Sigmoid colon (tissue), 7 donors: ENCODE measurements around the gene CERS6. TPM values are rescaled to one million over a fixed set of nuclear protein-coding genes. Genes with fewer than 3 reads are reported as not detected.

Source experiments
- DNase-seq: peaks from one replicate; pipeline ENCODE4 v3.0.0-alpha.2; 2019
- H3K27ac ChIP-seq, 4 donors: fragments of 200-600 bp; sonication (generic); one replicate each; pipeline ENCODE4 v1.5.1; 2016 to 2019; ENCODE audit warnings: mild to moderate bottlenecking in 1 of 4
- H3K27me3 ChIP-seq, 3 donors: fragments of 200-600 bp; sonication (generic); one replicate each; pipeline ENCODE4 v1.5.1; 2019; ENCODE audit warnings: mild to moderate bottlenecking in 1 of 3
- H3K36me3 ChIP-seq, 4 donors: fragments of 200-600 bp; sonication (generic); one replicate each; pipeline ENCODE4 v1.5.1; 2016 to 2019
- H3K4me1 ChIP-seq, 4 donors: fragments of 200-600 bp; sonication (generic); one replicate each; pipeline ENCODE4 v1.5.1; 2017 to 2019
- H3K4me3 ChIP-seq, 4 donors: fragments of 200-600 bp; sonication (generic); one replicate each; pipeline ENCODE4 v1.5.1; 2017 to 2019; ENCODE audit warnings: mild to moderate bottlenecking in 2 of 4, moderate library complexity in 1 of 4
- H3K9me3 ChIP-seq, 4 donors: fragments of 200-600 bp in 3 of 4; sonication (generic) in 3 of 4; one replicate each; pipeline versions ENCODE4 v1.5.1 to v1.6.1; 2013 to 2019
- CTCF ChIP-seq, 4 experiments: fragments of 450-650 bp in 3 of 4; fragments of 200-600 bp in 1 of 4; IDR thresholded peaks; one replicate each; pipeline ENCODE4 v1.5.1; 2016 to 2019; ENCODE audit warnings: antibody characterized with exemption in 4 of 4, mild to moderate bottlenecking in 3 of 4, moderate library complexity in 2 of 4
- EP300 ChIP-seq, 4 donors: sonication (generic); formaldehyde crosslinking; IDR thresholded peaks; one replicate each; pipeline ENCODE4 v1.6.1; 2017; ENCODE audit warnings: antibody characterized with exemption in 4 of 4
- POLR2A ChIP-seq, 2 donors: fragments of 450-650 bp; IDR thresholded peaks; one replicate each; pipeline ENCODE4 v1.6.1; 2016; ENCODE audit warnings: antibody characterized with exemption in 2 of 2, mild to moderate bottlenecking in 2 of 2, moderate library complexity in 2 of 2
- POLR2AphosphoS5 ChIP-seq, 4 donors: sonication (generic); formaldehyde crosslinking; IDR thresholded peaks; one replicate each; pipeline ENCODE4 v1.6.1; 2017; ENCODE audit warnings: antibody characterized with exemption in 4 of 4
- WGBS, 2 donors: extraction: QIAGEN DNeasy Blood & Tissue Kit; methylation state at CpG; one replicate each; pipeline ENCODE4 v1.1.7; 2013; 5-methylcytosine and 5-hydroxymethylcytosine counted together
- intact Hi-C: fragments of 100-400 bp; cut with DNase I; formaldehyde crosslinking; loops from one replicate; pipeline ENCODE4 v1.15.1; 2023
- polyA plus RNA-seq, 3 donors: library from polyadenylated mRNA; stranded (reverse); fragments of 200-250 nt; gene quantifications; one replicate each; pipeline ENCODE4 v1.2.3, GENCODE V29; 2013
- total RNA-seq, 4 donors: library from RNA; depleted of rRNA; stranded (reverse); fragments of >200 nt; gene quantifications; one replicate each; pipeline ENCODE4 v1.1.0, GENCODE V29; 2016
- donor health status: healthy with polysubstance abuse.
- donor health status: Bipolar disorder and iron deficiency.
- donor health status: healthy.

Gene CERS6
- total and polyA plus RNA-seq, 7 donors: 4.4 to 21.0 (median 11.2) TPM

DNA sequence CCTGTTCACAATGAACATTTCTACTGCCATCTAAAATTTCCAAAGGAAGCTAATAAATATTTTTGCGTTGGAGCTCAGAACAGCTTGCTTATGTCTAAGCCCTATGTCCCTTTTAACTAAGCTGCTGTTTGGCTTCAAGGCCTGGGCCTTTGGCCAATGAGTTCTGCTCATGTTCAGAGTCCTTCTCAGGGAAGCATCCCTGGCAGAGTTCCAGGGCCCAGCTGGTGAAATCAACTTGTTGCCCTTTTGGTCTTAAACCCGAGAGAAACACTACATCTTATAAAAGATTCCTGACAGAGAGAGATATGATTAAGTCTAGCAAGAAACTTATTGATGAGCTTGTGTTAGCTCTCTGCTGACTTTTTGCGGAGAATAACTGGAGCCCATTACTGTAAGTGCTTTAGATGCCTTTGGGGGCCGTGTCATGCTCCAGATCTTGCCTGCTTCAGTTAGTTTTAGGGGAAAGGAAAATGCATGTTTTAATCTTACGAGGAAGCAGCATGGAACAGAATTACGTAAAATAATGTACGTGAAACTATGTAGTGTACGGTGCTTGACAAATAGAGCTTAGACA, 243.9 kb downstream of the CERS6 start:
- H3K27ac ChIP-seq: peak overlapping the region; percentile 45 to 71 (median 49)
- H3K4me1 ChIP-seq: peaks cover 0 to 34% (median 22%) of the 10 kb centered on the region in 4 donors
- H3K4me3 ChIP-seq: no peak overlapping the region
- no peaks in the 10 kb centered on the region for H3K9me3 ChIP-seq
- no peaks in the 10 kb centered on the region for H3K27me3 ChIP-seq
- WGBS, 2 donors: 42 to 66% methylated on average over 8 of the region's 8 CpGs
- H3K36me3 ChIP-seq: no peaks in the 10 kb centered on the region
- intact Hi-C loops: loop anchor here (2.0 to 10.0 kb wide), 3 partner anchors 63 to 455 kb away; partner anchors contain the start of gene STK39
- TF ChIP-seq EP300 (IDR thresholded peaks at IDR 0.05): peak in 3 of 4 donors; percentile 31 to 77 (median 48)
- no peak for TF ChIP-seq CTCF (IDR thresholded peaks at IDR 0.05)
- peak; percentile 71 to 93 (median 85) for TF ChIP-seq POLR2AphosphoS5 (IDR thresholded peaks at IDR 0.05)
- DNase-seq: peak; percentile 97

DNA sequence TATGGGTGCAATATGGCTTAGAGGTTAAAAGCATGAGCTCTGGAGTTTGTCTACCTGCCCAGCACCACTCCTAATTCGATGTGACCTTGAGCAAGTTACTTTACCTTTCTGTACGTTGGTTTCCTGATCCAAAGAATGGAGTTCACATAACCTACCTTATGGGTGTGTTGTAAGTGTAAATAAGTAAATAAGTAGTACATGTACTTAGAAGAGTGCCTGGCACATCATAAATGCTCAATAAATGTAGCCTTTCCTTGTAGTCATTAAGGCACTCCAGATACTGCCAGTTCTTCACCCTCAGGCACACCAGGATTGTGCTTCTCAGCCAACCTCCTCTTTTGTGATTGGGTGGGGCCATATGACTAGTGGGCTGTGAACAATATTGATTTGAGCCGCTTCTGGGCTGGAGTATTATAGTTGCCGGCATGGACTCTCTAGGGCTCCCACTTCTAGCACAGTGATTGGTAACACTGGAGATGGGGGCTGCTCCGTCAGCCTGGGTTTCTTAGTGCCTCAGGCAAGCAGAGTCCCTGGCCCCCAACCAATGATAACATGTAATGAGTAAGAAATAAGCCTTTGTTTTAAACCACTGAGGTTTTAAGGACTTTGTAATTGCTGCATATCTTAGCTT, 244.7 kb downstream of the CERS6 start:
- Histone ChIP-seq H3K9me3 (no peaks in the 10 kb centered on the region), H3K4me1 (peaks cover 0 to 34% (median 22%) of the 10 kb centered on the region in 4 donors), H3K27ac (no peak overlapping the region), H3K36me3 (no peaks in the 10 kb centered on the region), H3K27me3 (no peaks in the 10 kb centered on the region), H3K4me3 (no peak overlapping the region)
- TF ChIP-seq POLR2AphosphoS5 (IDR thresholded peaks at IDR 0.05) (no peak), EP300 (IDR thresholded peaks at IDR 0.05) (no peak), POLR2A (IDR thresholded peaks at IDR 0.05) (no peak), CTCF (IDR thresholded peaks at IDR 0.05) (no peak)
- DNase-seq: no peak
- intact Hi-C loops: loop anchor here (5.0 to 10.0 kb wide), 2 partner anchors 63 to 456 kb away; partner anchors contain the start of gene STK39
- 22 to 76% methylated on average over 5 of the region's 5 CpGs for WGBS, 2 donors

DNA sequence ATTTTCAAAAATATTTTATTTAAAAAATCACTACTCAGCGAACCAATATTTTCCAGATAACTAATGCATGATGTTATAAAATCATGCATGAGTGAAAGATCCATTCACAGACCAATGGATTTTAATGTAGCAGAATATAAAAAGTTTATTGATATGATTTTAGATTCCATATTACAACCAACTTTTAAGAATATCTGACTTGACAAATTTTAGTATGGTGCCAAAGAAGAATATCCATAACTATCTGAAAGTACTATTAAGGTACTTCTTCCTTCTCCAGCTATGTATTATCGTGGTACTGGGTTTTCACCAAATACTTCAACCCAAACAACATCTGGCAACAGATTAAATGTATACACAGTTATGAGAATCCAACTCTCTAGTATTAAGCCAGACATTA, 246.5 kb downstream of the CERS6 start:
- Histone ChIP-seq H3K4me3 (no peak overlapping the region), H3K27ac (no peak overlapping the region), H3K9me3 (no peaks in the 10 kb centered on the region), H3K4me1 (peaks cover 0 to 34% (median 22%) of the 10 kb centered on the region in 4 donors), H3K27me3 (no peaks in the 10 kb centered on the region), H3K36me3 (no peaks in the 10 kb centered on the region)
- DNase-seq: no peak
- no peak for TF ChIP-seq POLR2A (IDR thresholded peaks at IDR 0.05)
- WGBS, 2 donors: 95 to 97% methylated on average over 2 of the region's 2 CpGs
- intact Hi-C loops: loop anchor here (5.0 to 10.0 kb wide), 2 partner anchors 65 to 458 kb away; partner anchors contain the start of gene STK39

DNA sequence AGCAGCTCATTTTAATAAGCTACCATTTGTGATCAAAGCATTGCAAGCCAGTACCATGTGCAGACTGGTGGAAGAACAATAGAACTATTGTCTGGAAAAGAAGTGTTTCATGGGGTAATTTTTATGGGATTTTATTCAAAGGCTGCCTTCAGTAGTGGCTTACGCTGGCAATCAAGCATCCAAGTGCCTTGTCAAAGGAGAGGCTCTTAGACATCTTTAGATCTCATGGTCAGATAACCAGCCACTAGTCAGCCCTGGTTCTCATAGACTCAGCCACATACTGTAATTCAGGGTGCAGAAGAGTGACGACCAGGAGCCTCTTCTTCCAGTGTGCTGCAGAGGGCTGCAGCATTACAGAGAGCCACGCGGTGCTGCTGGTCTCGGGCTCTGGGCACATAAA, 247.9 kb downstream of the CERS6 start:
- no peak overlapping the region for H3K27ac ChIP-seq
- intact Hi-C loops: loop anchor here (2.0 to 10.0 kb wide), 3 partner anchors 67 to 459 kb away; partner anchors contain the start of gene STK39
- DNase-seq: no peak
- peaks cover 0 to 22% (median 15%) of the 10 kb centered on the region in 4 donors for H3K4me1 ChIP-seq
- H3K27me3 ChIP-seq: no peaks in the 10 kb centered on the region
- 59 to 86% methylated on average over 5 of the region's 5 CpGs for WGBS, 2 donors
- no peaks in the 10 kb centered on the region for H3K36me3 ChIP-seq
- TF ChIP-seq CTCF (IDR thresholded peaks at IDR 0.05): no peak
- no peak for TF ChIP-seq POLR2A (IDR thresholded peaks at IDR 0.05)
- TF ChIP-seq EP300 (IDR thresholded peaks at IDR 0.05): no peak
- TF ChIP-seq POLR2AphosphoS5 (IDR thresholded peaks at IDR 0.05): no peak
- H3K4me3 ChIP-seq: no peak overlapping the region
- no peaks in the 10 kb centered on the region for H3K9me3 ChIP-seq
